Activated naive CD8-positive, alpha-beta T cell (primary cell): Measurements from ENCODE around the gene LBH.
A peak's percentile ranks its signal among the peaks of the same experiment; 100 is the strongest.

Experiments
- H3K27ac Mint-ChIP-seq: one replicate; pipeline ENCODE4 v1.8.0; 2021; ENCODE audit warnings: mixed read lengths
- H3K27me3 Mint-ChIP-seq: one replicate; pipeline ENCODE4 v1.8.0; 2021; ENCODE audit warnings: mixed read lengths
- H3K36me3 Mint-ChIP-seq: one replicate; pipeline ENCODE4 v1.8.0; 2021; ENCODE audit warnings: mixed read lengths
- H3K4me1 Mint-ChIP-seq: one replicate; pipeline ENCODE4 v1.8.0; 2021; ENCODE audit warnings: low read depth, mixed read lengths
- H3K4me3 Mint-ChIP-seq: one replicate; pipeline ENCODE4 v1.8.0; 2021; ENCODE audit warnings: mild to moderate bottlenecking, mixed read lengths
- H3K9me3 Mint-ChIP-seq: one replicate; pipeline ENCODE4 v1.8.0; 2021; ENCODE audit warnings: low read depth, mixed read lengths

The LBH gene

GRCh38 chr2:30254685-30255001 lies 23.3 kb downstream of the LBH start:
- Mint-ChIP-seq H3K9me3 (no peaks in the 10 kb centered on the region), H3K4me3 (peak overlapping the region; percentile 56), H3K27me3 (no peaks in the 10 kb centered on the region), H3K27ac (peak overlapping the region; percentile 98), H3K4me1 (peaks cover 90% of the 10 kb centered on the region), H3K36me3 (peaks cover 15% of the 10 kb centered on the region)

GRCh38 chr2:30255026-30255425 lies 23.7 kb downstream of the LBH start:
- peak overlapping the region; percentile 56 for H3K4me3 Mint-ChIP-seq
- H3K36me3 Mint-ChIP-seq: peaks cover 18% of the 10 kb centered on the region
- no peaks in the 10 kb centered on the region for H3K27me3 Mint-ChIP-seq
- peak overlapping the region; percentile 98 for H3K27ac Mint-ChIP-seq
- H3K9me3 Mint-ChIP-seq: no peaks in the 10 kb centered on the region
- H3K4me1 Mint-ChIP-seq: peaks cover 90% of the 10 kb centered on the region

- H3K27me3 Mint-ChIP-seq: no peaks in the 10 kb centered on the region
- no peaks in the 10 kb centered on the region for H3K9me3 Mint-ChIP-seq
- peak overlapping the region; percentile 98 for H3K27ac Mint-ChIP-seq
- H3K4me3 Mint-ChIP-seq: peak overlapping the region; percentile 21
- peaks cover 24% of the 10 kb centered on the region for H3K36me3 Mint-ChIP-seq
- peaks cover 93% of the 10 kb centered on the region for H3K4me1 Mint-ChIP-seq
Observed at GRCh38 chr2:30255466-30256408, 24.4 kb downstream of the LBH start.

GRCh38 chr2:30257266-30258214 lies 26.2 kb downstream of the LBH start:
- peak overlapping the region; percentile 98 for H3K27ac Mint-ChIP-seq
- H3K36me3 Mint-ChIP-seq: peaks cover 26% of the 10 kb centered on the region
- no peaks in the 10 kb centered on the region for H3K27me3 Mint-ChIP-seq
- no peaks in the 10 kb centered on the region for H3K9me3 Mint-ChIP-seq
- H3K4me1 Mint-ChIP-seq: peaks cover 97% of the 10 kb centered on the region
- H3K4me3 Mint-ChIP-seq: peak overlapping the region; percentile 80

GRCh38 chr2:30259071-30259470 lies 27.7 kb downstream of the LBH start:
- peaks cover 91% of the 10 kb centered on the region for H3K4me1 Mint-ChIP-seq
- H3K9me3 Mint-ChIP-seq: no peaks in the 10 kb centered on the region
- no peaks in the 10 kb centered on the region for H3K27me3 Mint-ChIP-seq
- H3K27ac Mint-ChIP-seq: peak overlapping the region; percentile 98
- H3K36me3 Mint-ChIP-seq: peaks cover 29% of the 10 kb centered on the region
- H3K4me3 Mint-ChIP-seq: peak overlapping the region; percentile 80

GRCh38 chr2:30259827-30260679 lies 28.7 kb downstream of the LBH start:
- Mint-ChIP-seq H3K9me3 (no peaks in the 10 kb centered on the region), H3K36me3 (peaks cover 29% of the 10 kb centered on the region), H3K27me3 (no peaks in the 10 kb centered on the region), H3K4me3 (peak overlapping the region; percentile 66), H3K4me1 (peaks cover 93% of the 10 kb centered on the region), H3K27ac (peak overlapping the region; percentile 98)

GRCh38 chr2:30260941-30261340 lies 29.6 kb downstream of the LBH start:
- H3K4me1 Mint-ChIP-seq: peaks cover 93% of the 10 kb centered on the region
- H3K27ac Mint-ChIP-seq: peak overlapping the region; percentile 98
- H3K9me3 Mint-ChIP-seq: no peaks in the 10 kb centered on the region
- peaks cover 29% of the 10 kb centered on the region for H3K36me3 Mint-ChIP-seq
- peak overlapping the region; percentile 20 for H3K4me3 Mint-ChIP-seq
- H3K27me3 Mint-ChIP-seq: no peaks in the 10 kb centered on the region

GRCh38 chr2:30261695-30262211 lies 30.4 kb downstream of the LBH start:
- peak overlapping the region; percentile 98 for H3K27ac Mint-ChIP-seq
- H3K4me1 Mint-ChIP-seq: peaks cover 93% of the 10 kb centered on the region
- H3K4me3 Mint-ChIP-seq: peak overlapping the region; percentile 20
- H3K36me3 Mint-ChIP-seq: peaks cover 29% of the 10 kb centered on the region
- no peaks in the 10 kb centered on the region for H3K9me3 Mint-ChIP-seq
- no peaks in the 10 kb centered on the region for H3K27me3 Mint-ChIP-seq

- H3K9me3 Mint-ChIP-seq: no peaks in the 10 kb centered on the region
- H3K27ac Mint-ChIP-seq: peak overlapping the region; percentile 98
- no peaks in the 10 kb centered on the region for H3K27me3 Mint-ChIP-seq
- H3K4me3 Mint-ChIP-seq: no peak overlapping the region
- peaks cover 25% of the 10 kb centered on the region for H3K36me3 Mint-ChIP-seq
- H3K4me1 Mint-ChIP-seq: peaks cover 93% of the 10 kb centered on the region
Observed at GRCh38 chr2:30262716-30263309, 31.5 kb downstream of the LBH start.

- Mint-ChIP-seq H3K4me1 (peaks cover 91% of the 10 kb centered on the region), H3K36me3 (peaks cover 20% of the 10 kb centered on the region), H3K4me3 (peak overlapping the region; percentile 30), H3K27ac (peak overlapping the region; percentile 99), H3K27me3 (no peaks in the 10 kb centered on the region), H3K9me3 (no peaks in the 10 kb centered on the region)
Observed at GRCh38 chr2:30264274-30264673, 32.9 kb downstream of the LBH start.

GRCh38 chr2:30265052-30266015 lies 34.0 kb downstream of the LBH start:
- peaks cover 12% of the 10 kb centered on the region for H3K36me3 Mint-ChIP-seq
- H3K27me3 Mint-ChIP-seq: no peaks in the 10 kb centered on the region
- H3K27ac Mint-ChIP-seq: peak overlapping the region; percentile 99
- H3K9me3 Mint-ChIP-seq: no peaks in the 10 kb centered on the region
- H3K4me1 Mint-ChIP-seq: peaks cover 85% of the 10 kb centered on the region
- H3K4me3 Mint-ChIP-seq: peak overlapping the region; percentile 84

- H3K9me3 Mint-ChIP-seq: no peaks in the 10 kb centered on the region
- H3K36me3 Mint-ChIP-seq: peaks cover 9% of the 10 kb centered on the region
- peak overlapping the region; percentile 84 for H3K4me3 Mint-ChIP-seq
- no peaks in the 10 kb centered on the region for H3K27me3 Mint-ChIP-seq
- peaks cover 81% of the 10 kb centered on the region for H3K4me1 Mint-ChIP-seq
- peak overlapping the region; percentile 99 for H3K27ac Mint-ChIP-seq
Observed at GRCh38 chr2:30266051-30266621, 34.8 kb downstream of the LBH start.

- Mint-ChIP-seq H3K27me3 (no peaks in the 10 kb centered on the region), H3K9me3 (no peaks in the 10 kb centered on the region), H3K27ac (peak overlapping the region; percentile 99), H3K4me3 (peak overlapping the region; percentile 84), H3K36me3 (peaks cover 7% of the 10 kb centered on the region), H3K4me1 (peaks cover 80% of the 10 kb centered on the region)
Observed at GRCh38 chr2:30266705-30267104, 35.4 kb downstream of the LBH start.
